Liver (tissue), 9 donors: ENCODE measurements around the gene LRRC55. TPM values are rescaled to one million over a fixed set of nuclear protein-coding genes. Genes with fewer than 3 reads are reported as not detected.

Source experiments
- DNase-seq: peaks from one replicate; pipeline ENCODE4 v3.0.0-alpha.2; 2017; ENCODE audit warnings: low spot score
- H3K27ac ChIP-seq, 2 donors: one replicate each; pipeline ENCODE4 v1.7.0; 2013; ENCODE audit warnings: inconsistent platforms in 2 of 2, low read length in 2 of 2, control low read depth in 1 of 2, low read depth in 1 of 2, mild to moderate bottlenecking in 1 of 2
- H3K27me3 ChIP-seq, 4 donors: one replicate each; pipeline versions ENCODE4 v1.6.1 to v1.7.0; 2013; ENCODE audit warnings: low read length in 3 of 4, inconsistent platforms in 1 of 4, mild to moderate bottlenecking in 1 of 4, moderate library complexity in 1 of 4; ENCODE audit not compliant: control insufficient read depth in 4 of 4, insufficient read depth in 4 of 4
- H3K36me3 ChIP-seq, 4 donors: one replicate each; pipeline versions ENCODE4 v1.6.1 to v1.7.0; 2013; ENCODE audit warnings: low read length in 3 of 4, mild to moderate bottlenecking in 3 of 4, low read depth in 1 of 4, moderate library complexity in 1 of 4; ENCODE audit not compliant: control insufficient read depth in 4 of 4, insufficient read depth in 3 of 4
- H3K4me1 ChIP-seq, 4 donors: one replicate each; pipeline versions ENCODE4 v1.6.1 to v1.7.0; 2013; ENCODE audit warnings: low read length in 3 of 4, mild to moderate bottlenecking in 3 of 4, moderate library complexity in 1 of 4; ENCODE audit not compliant: control insufficient read depth in 4 of 4, insufficient read depth in 4 of 4
- H3K4me3 ChIP-seq, 3 donors: one replicate each; pipeline versions ENCODE4 v1.6.1 to v1.7.0; 2013; ENCODE audit warnings: low read length in 3 of 3, control low read depth in 1 of 3, low read depth in 1 of 3, mild to moderate bottlenecking in 1 of 3
- H3K9ac ChIP-seq, 2 donors: one replicate each; pipeline ENCODE4 v1.7.0; 2013; ENCODE audit warnings: low read length in 2 of 2, mild to moderate bottlenecking in 2 of 2, moderate library complexity in 2 of 2, control low read depth in 1 of 2, low read depth in 1 of 2
- H3K9me3 ChIP-seq, 4 donors: one replicate each; pipeline versions ENCODE4 v1.6.1 to v1.7.0; 2013; ENCODE audit warnings: low read length in 3 of 4; ENCODE audit not compliant: control insufficient read depth in 4 of 4
- ATF3 ChIP-seq: IDR thresholded peaks from 2 replicates; pipeline ENCODE4 v1.6.1; 2016; ENCODE audit warnings: antibody characterized with exemption
- EGR1 ChIP-seq, 2 donors: IDR thresholded peaks; 2 replicates each; pipeline ENCODE4 v1.6.1; 2016 to 2018; ENCODE audit warnings: antibody characterized with exemption in 2 of 2, low read depth in 2 of 2
- FOXA1 ChIP-seq: IDR thresholded peaks from 2 replicates; pipeline ENCODE4 v1.6.1; 2016; ENCODE audit warnings: antibody characterized with exemption
- FOXA2 ChIP-seq: IDR thresholded peaks from 2 replicates; pipeline ENCODE4 v1.6.1; 2016; ENCODE audit warnings: antibody characterized with exemption
- GABPA ChIP-seq, 2 donors: IDR thresholded peaks in 1 of 2; conservative IDR thresholded peaks in 1 of 2; 2 replicates each; pipeline ENCODE4 v1.6.1; 2016; ENCODE audit warnings: antibody characterized with exemption in 2 of 2, mild to moderate bottlenecking in 1 of 2, moderate library complexity in 1 of 2
- HNF4G ChIP-seq: IDR thresholded peaks from 2 replicates; pipeline ENCODE4 v1.6.1; 2016; ENCODE audit warnings: antibody characterized with exemption
- MAX ChIP-seq: IDR thresholded peaks from 2 replicates; pipeline ENCODE4 v1.6.1; 2016; ENCODE audit warnings: antibody characterized with exemption
- REST ChIP-seq: IDR thresholded peaks from 2 replicates; pipeline ENCODE4 v1.6.1; 2016; ENCODE audit warnings: antibody characterized with exemption, mild to moderate bottlenecking
- TAF1 ChIP-seq: conservative IDR thresholded peaks from 2 replicates; pipeline ENCODE4 v1.6.1; 2016; ENCODE audit warnings: antibody characterized with exemption, mild to moderate bottlenecking
- WGBS: extraction: QIAGEN DNeasy Blood & Tissue Kit; methylation state at CpG from one replicate; pipeline ENCODE4 v1.1.7; 2013; 5-methylcytosine and 5-hydroxymethylcytosine counted together
- polyA plus RNA-seq, 2 donors: library from polyadenylated mRNA; stranded (reverse) in 1 of 2; unstranded in 1 of 2; fragments of 200-250 nt in 1 of 2; fragments of >200 nt in 1 of 2; fragmentation: Nextera tagmentation in 1 of 2; extraction: Ambion mirVana in 1 of 2; gene quantifications; one replicate each; pipeline versions ENCODE4 v1.2.1 to v1.2.3, GENCODE V29; 2013 to 2015
- total RNA-seq, 2 donors: library from RNA; depleted of rRNA; stranded (reverse); fragments of >200 nt; gene quantifications; one replicate each; pipeline ENCODE4 v1.2.3, GENCODE V29; 2014
- donor health status: healthy.
- donor health status: healthy.
- donor health status: healthy.
- donor health status: healthy.
- donor health status: healthy.

LRRC55 gene
- total and polyA plus RNA-seq, 4 donors: under 0.01 to 1.5 (median 0.72) TPM

GRCh38 chr11:57233702-57234101 lies 51.9 kb downstream of the LRRC55 start:
- H3K36me3 ChIP-seq: no peaks in the 10 kb centered on the region
- peaks cover 0 to 7% (median 2%) of the 10 kb centered on the region in 4 donors for H3K27me3 ChIP-seq
- no peak for DNase-seq
- no peaks in the 10 kb centered on the region for H3K9me3 ChIP-seq
- WGBS: 56% methylated on average over 5 of the region's 5 CpGs
- TF ChIP-seq MAX (no peak), HNF4G (no peak)
- no peak overlapping the region for H3K4me3 ChIP-seq
- H3K9ac ChIP-seq: no peak overlapping the region
- no peak overlapping the region for H3K27ac ChIP-seq
- peaks cover 0 to 7% (median under 1%) of the 10 kb centered on the region in 4 donors for H3K4me1 ChIP-seq

GRCh38 chr11:57235761-57236703 lies 54.3 kb downstream of the LRRC55 start:
- Histone ChIP-seq H3K4me3 (peak overlapping the region in 2 of 3 donors; percentile 10 to 43), H3K9me3 (no peaks in the 10 kb centered on the region), H3K9ac (no peak overlapping the region), H3K27me3 (peaks cover 0 to 6% (median 2%) of the 10 kb centered on the region in 4 donors), H3K4me1 (peaks cover 6 to 25% (median 19%) of the 10 kb centered on the region in 4 donors), H3K27ac (peak overlapping the region in 1 of 2 donors; percentile 14), H3K36me3 (no peaks in the 10 kb centered on the region)
- TF ChIP-seq REST: no peak
- WGBS: 82% methylated on average over 39 of the region's 39 CpGs
- DNase-seq: no peak

- 63% methylated on average over 6 of the region's 6 CpGs for WGBS
- DNase-seq: peak; percentile 46
- H3K9me3 ChIP-seq: no peaks in the 10 kb centered on the region
- H3K9ac ChIP-seq: no peak within 1 kb of the TSS
- H3K36me3 ChIP-seq: no peaks in the 10 kb centered on the region
- TF ChIP-seq TAF1 (no peak), FOXA1 (no peak), MAX (no peak), ATF3 (no peak), FOXA2 (no peak), GABPA (IDR thresholded peaks at IDR 0.05 in 1 of 2, conservative IDR thresholded peaks at IDR 0.05 in 1 of 2) (no peak), EGR1 (IDR thresholded peaks at IDR 0.05; ENCODE audit: low read depth in 2 of 2) (no peak), HNF4G (no peak)
- peaks cover 0 to 2% (median under 1%) of the 10 kb centered on the region in 4 donors for H3K27me3 ChIP-seq
- peak within 1 kb of the TSS in 1 of 2 donors; percentile 14 for H3K27ac ChIP-seq
- H3K4me1 ChIP-seq: peaks cover 9 to 36% (median 27%) of the 10 kb centered on the region in 4 donors
- peak within 1 kb of the TSS in 2 of 3 donors; percentile 10 to 43 for H3K4me3 ChIP-seq
These were observed 55.5 kb downstream of the LRRC55 start, which contains the start of gene APLNR for GRCh38 chr11:57237204-57237681. Gene APLNR, minus strand, starts transcription at chr11:57237250. Its CDS starts 246 bp downstream, at chr11:57237004.
